Measurements from ENCODE around the gene METTL14.

GRCh38 chr4:118755438-118756226 is 70.4 kb downstream of the METTL14 start:
- TF ChIP-seq POLR2A (IDR thresholded peaks at IDR 0.05) (no peak), POLR2AphosphoS5 (IDR thresholded peaks at IDR 0.05) (no peak), CTCF (IDR thresholded peaks at IDR 0.05) (no peak)

All from stomach (tissue), 4 donors.